ENCODE measurements around the gene ZNF764.

- TF ChIP-seq POLR2A (IDR thresholded peaks at IDR 0.05; ENCODE audit: low read depth, low read length) = no peak
- no peak for TF ChIP-seq POLR2AphosphoS5 (IDR thresholded peaks at IDR 0.05; ENCODE audit: low read depth, low read length)
- no peak for TF ChIP-seq TAF1 (IDR thresholded peaks at IDR 0.05; ENCODE audit: borderline replicate concordance, low read depth, low read length)
Measured at GRCh38 chr16:30582611-30583340, 24.6 kb upstream of the ZNF764 start.
